ENCODE results near the gene RMDN2.
"Not testable (repeated sequence)": the region's sequence is repeated elsewhere in the genome, so short reads cannot be mapped to it uniquely, and the experiment has no call there.

- TF ChIP-seq BHLHE40 (IDR thresholded peaks at IDR 0.05; ENCODE audit: low read length); TAF1 (IDR thresholded peaks at IDR 0.05; ENCODE audit: control insufficient read depth, extremely low read depth, insufficient read depth, low read length, severe bottlenecking); PATZ1 (CRISPR knock-in tag; IDR thresholded peaks at IDR 0.05; ENCODE audit: borderline replicate concordance); ATF1 (CRISPR knock-in tag; IDR thresholded peaks at IDR 0.05); ATF1 (tag; IDR thresholded peaks at IDR 0.05); POLR2A (conservative IDR thresholded peaks at IDR 0.05): not testable (repeated sequence)
- TF ChIP-seq, protein P1, sequence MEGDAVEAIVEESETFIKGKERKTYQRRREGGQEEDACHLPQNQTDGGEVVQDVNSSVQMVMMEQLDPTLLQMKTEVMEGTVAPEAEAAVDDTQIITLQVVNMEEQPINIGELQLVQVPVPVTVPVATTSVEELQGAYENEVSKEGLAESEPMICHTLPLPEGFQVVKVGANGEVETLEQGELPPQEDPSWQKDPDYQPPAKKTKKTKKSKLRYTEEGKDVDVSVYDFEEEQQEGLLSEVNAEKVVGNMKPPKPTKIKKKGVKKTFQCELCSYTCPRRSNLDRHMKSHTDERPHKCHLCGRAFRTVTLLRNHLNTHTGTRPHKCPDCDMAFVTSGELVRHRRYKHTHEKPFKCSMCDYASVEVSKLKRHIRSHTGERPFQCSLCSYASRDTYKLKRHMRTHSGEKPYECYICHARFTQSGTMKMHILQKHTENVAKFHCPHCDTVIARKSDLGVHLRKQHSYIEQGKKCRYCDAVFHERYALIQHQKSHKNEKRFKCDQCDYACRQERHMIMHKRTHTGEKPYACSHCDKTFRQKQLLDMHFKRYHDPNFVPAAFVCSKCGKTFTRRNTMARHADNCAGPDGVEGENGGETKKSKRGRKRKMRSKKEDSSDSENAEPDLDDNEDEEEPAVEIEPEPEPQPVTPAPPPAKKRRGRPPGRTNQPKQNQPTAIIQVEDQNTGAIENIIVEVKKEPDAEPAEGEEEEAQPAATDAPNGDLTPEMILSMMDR (IDR thresholded peaks at IDR 0.05 in 2 of 3, conservative IDR thresholded peaks at IDR 0.05 in 1 of 3; ENCODE audit: insufficient read depth in 2 of 3, low read depth in 1 of 3, low read length in 3 of 3) = not testable (repeated sequence)
Observed at GRCh38 chr2:37930392-37930791, 5.3 kb downstream of the RMDN2 start.

Measured in K562 (cell line).